A172 (cell line): ENCODE measurements around the gene MGA. TPM values are rescaled to one million over a fixed set of nuclear protein-coding genes. Genes with fewer than 3 reads are reported as not detected.

Experiments
- DNase-seq: peaks from one replicate; pipeline ENCODE4 v3.0.0-alpha.2; 2015; ENCODE audit warnings: low spot score
- total RNA-seq: library from RNA; depleted of rRNA; stranded (reverse); fragments of >200 nt; shearing (Covaris generic); gene quantifications from 2 replicates; pipeline ENCODE4 v1.2.3, GENCODE V29; 2014

MGA gene
- total RNA-seq, 1 experiment from 2014 or later: 33.3 TPM

DNA sequence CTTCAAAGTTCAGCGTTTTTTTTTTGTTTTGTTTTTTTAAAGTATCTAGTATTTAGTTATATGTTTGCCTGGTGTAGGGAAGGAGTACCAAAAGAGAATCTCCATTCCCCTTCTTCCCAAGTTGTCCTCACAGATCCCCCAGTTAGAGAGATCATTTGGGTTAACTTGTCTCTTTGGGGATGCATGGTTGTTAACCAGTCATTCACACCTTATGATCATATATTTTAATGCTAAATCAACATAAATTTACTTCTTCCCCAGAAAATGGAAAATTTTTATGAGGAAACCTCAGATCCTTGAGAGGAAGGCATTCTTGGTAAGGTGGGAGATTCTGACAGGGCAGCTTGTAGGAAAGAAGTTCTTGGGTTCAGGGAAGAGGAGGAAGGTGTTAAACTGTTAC lies 1.5 kb upstream of the MGA start:
- DNase-seq: no peak

DNA sequence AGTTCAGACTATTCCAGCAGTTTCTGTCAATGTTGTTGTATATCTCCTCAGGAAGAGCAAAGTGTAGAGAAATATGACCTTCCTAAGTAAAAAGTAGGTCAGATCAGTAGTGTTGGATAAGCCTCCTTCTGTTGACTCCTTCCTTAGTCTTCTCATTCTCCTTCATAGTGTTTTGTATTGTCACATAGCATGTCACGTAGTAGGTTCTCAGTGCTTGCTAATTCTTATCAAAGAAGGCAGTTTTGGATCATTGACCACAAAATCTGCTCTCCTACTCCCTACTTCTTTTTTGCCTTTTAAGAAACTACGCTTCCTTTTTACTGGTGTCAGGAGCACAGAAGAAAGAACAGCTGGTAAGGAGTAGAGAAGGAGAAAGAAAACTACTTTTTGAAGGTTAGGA lies 1.0 kb upstream of the MGA start:
- DNase-seq: no peak

DNA sequence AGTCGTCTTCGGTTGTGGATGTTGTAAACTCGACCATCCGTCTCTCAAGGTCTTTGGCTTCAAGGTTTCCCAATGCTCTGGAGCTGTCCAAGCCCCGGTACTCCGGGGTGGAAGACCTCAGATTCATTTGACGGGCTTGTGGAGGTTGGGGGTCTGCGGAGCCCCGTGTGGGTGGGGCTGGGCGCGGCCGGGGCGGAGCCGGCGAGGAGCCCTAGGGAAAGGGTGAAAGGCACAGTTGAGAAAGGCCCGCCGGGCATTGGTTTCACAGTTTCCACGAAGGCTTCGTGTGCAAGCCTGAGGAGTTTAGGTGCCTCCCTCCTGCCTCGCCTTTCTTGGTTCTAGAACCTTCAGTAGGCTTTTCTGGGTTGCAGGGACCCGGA lies 360 bp upstream of the MGA start:
- DNase-seq: no peak

DNA sequence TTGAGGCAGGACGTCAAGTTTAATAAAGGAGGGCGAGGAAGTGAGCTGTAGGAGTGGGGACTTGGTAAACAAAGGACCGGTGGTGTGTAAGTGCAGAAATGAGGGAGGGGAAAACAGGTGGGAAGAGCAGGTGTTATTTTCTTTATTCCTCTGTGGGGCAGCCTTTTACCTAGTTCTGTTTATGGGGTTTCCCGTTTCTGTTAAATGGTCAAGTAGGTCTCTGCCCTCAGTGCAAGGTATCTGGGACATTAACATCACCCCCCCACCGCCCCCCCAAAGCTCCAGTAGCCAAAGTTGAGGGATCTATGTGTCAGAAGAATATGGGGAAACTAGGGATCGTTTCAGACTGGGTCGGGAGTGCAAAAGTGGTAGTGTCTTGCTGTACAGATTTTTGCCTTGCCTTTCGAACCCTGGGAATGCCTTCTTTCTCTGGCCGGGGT lies 893 bp downstream of the MGA start:
- no peak for DNase-seq

DNA sequence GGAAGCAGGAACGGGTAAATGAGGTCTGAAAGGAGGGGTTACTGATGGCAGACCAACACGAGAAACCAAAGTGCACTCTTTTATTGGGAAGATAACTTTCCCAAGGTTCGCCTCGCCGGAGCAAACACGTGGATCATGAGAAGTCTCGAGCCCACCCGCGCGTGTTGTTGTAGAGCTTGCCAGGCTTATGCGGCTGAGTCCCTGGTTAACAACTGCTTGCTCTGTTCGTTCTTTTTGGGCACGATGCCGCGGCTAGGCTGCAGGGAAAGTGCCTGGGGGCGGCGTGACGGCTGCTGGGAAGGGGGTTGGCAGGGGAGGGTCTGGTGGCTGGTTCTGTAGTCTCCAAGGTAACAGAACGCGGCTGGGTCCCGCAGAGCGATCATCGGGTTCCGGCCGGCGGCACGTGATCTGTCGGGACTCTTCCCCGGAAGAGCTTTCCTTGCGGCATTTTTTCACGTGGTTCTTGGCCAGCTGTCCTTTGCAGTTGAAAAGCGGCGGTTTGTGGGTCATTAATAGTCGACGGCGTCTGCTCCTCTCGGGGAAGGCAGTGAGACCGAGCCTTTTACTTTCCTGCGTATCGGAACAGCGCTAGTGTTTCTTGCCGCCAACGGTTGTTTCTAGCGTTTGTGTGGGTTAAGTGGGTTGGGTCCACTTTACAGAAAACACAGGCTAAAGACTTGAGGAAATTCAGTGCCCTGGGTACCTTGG lies 1.5 kb downstream of the MGA start:
- DNase-seq: peak; percentile 72

DNA sequence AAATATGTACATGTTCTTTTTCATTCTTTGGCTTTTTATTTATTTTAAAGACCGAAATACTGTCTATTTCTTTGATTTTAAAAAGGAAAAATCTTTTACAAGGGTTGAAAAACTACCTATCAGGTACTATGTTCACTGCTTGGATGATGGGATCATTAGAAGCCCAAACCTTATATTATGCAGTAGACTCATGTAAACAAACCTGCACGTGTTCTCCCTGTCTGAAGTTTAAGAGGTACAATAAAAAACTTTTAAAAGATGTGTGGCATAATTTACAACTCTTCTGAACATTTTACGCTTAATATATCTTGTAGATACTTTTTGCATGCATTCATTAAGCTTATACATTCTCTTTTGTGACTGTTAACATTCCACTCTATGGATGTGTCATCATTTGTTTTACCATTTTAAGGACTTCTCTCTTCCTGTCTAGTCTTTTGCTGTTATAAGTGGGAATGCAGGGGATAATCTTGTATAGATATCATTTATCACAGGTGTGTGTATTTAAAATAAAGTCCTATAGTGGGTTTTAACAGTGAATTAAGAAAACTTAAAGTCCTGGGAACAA lies 6.2 kb downstream of the MGA start:
- peak; percentile 17 for DNase-seq

DNA sequence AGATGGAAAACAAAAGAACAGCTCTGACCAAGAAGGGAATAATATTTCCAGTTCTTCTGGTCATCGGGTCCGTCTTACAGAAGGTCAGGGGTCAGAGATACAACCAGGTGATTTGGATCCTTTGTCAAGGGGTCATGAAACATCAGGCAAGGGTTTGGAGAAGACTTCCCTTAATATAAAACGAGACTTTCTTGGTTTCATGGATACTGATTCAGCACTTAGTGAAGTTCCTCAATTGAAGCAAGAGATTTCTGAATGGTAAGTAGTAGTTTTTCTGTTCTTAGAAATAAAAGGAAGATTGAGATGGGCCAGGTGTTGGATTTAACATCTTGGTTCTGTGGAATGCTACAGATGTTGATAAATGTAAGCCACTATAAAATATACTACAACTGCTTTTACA lies 9.5 kb downstream of the MGA start:
- DNase-seq: no peak

DNA sequence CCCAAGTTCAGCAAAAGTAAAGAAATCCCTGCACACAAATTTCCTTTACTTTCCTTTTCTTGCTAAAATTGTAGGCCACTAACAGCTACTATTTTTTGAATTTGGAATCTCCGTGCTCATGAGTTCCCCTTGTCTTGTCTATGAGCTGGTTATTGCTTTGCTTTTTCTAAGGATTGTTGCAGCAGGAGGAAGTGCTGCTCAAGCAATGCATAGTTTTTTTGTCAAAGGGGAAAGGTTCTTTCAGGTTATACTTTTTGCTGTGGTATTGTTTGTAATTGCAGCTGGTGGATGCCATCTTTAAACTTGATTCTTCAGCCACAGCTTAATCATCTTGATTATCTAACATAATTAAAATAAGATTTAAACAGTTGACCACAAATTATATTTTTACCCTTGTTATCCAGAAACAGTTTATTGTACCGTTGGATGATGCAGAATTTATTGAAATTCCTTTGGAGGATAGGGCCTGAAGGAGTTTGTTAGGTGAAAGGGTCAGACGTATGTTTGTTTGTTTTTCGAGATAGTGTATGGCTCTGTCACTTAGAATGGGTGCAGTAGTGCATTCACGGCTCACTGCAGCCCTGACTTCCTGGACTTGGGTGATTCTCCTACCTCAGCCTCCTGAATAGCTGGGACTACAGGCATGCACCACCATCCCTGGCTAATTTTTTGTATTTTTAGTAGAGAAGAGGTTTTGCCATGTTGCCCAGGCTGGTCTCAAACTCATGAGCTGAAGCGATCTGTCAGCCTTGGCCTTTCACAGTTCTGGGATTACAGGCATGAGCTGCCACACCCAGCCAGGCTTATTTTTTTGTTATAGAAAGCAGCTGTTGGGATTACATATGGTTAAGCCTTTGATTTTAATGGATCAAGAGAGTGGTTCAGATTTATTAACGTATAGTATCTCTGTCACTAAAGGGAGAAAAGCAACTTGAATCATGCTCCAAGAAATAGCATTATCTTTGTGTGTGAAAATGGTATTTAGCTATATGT lies 11.7 kb downstream of the MGA start:
- DNase-seq: no peak

DNA sequence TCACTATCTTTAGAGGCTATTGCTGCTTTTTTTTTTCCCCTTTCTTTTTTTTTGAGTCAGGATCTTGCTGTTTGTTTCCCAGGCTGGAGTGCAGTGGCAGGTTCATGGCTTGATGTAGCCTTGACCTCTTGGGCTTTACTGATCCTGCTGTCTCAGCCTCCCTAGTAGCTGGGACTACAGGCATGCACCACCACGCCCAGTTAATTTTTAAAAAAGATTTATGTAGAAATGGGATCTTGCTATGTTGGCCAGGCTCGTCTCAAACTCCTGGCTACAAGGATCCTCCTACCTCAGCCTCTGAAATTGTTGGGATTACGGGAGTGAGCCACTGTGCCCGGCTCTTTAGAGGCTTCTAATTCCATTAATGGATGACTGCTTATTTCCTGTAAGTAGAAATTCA lies 15.1 kb downstream of the MGA start:
- no peak for DNase-seq

DNA sequence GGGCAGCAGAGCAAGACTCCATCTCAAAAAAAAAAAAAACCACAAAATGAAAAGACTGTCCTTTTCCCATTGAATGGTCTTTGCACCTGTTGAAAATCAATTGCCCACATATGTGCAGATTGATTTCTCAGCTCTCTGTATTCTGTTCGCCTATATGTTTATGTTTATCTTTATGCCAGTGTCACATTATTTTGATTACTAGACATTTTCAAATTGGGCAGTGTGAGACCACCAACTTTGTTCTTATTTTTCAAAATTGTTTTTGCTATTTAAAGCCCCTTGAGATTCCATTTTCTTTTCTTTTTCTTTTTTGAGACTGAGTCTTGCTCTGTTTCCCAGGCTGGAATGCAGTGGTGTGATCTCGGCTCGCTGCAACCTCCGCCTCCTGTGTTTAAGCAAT lies 18.5 kb downstream of the MGA start:
- DNase-seq: no peak

DNA sequence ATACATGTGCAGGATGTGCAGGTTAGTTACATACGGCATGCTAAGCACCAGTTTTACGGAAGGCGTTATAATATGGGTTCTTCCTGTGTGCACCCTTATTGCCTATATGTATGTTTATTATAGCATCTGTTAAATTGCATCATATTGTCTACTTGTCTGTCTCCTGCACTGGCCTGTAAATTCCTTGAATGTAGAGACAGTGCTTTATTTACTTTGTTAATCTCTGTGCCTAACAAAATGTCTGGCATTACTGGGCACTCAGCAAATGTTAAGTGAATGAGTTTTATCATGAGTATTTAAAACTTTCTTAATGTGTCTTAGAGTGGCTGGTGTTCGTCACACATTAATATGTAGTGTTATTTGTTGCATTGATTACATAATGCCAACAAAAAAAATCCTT lies 23.8 kb downstream of the MGA start:
- no peak for DNase-seq

DNA sequence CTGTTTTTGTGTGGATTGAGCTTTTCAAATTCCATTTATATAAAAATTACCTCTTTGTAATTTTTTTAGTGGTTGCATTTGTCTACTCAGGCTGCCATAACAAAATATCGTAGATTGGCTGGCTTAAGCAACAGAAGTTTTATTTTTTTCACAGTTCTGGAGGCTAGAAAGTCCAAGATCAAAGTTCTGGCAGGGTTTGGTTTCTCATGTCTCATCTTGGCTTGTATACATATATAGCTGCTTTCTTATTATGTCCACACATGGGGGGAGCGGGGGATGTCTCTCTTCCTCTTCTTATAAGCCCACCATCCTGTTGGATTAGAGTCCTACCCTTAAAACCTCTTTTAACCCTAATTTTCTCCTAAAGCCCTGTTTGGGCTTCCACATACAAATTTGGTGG lies 28.5 kb downstream of the MGA start:
- DNase-seq: no peak

DNA sequence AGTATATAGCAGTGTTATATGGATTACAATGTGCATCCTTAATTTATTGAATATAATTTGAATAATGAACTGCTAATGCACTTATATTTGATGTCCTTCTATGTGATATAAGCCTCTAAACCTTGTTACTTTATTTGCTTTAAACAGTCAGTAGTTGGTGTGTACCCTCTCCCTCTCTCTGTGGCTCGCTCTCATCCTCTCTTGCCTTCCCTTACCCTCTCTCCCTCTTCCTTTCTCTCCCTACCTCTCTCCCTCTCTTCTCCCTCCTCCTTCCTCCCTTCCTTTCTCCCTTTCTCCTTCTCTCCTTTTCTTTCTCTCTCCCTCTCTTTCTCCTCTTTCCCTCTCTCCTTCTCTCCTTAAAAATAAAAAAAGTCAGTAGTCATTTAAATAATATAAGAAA lies 28.9 kb downstream of the MGA start:
- no peak for DNase-seq

DNA sequence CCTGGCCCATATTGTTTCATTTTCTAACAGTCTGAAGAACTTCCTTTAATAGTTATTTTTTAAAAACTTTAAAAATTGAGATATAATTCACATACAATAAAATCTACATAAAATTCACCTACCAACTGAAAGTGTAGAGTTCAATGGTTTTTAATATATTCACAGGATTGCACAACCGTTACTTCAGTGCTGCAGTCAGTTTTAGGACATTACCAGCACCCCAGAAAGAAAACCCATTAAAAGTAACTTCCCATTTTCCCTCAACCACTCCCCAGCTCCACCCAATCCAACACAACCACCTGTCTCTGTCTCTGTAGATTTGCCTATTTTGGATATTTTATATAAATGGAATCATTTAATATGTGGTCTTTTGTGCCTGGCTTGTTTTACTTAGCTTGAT lies 29.6 kb downstream of the MGA start:
- DNase-seq: no peak

DNA sequence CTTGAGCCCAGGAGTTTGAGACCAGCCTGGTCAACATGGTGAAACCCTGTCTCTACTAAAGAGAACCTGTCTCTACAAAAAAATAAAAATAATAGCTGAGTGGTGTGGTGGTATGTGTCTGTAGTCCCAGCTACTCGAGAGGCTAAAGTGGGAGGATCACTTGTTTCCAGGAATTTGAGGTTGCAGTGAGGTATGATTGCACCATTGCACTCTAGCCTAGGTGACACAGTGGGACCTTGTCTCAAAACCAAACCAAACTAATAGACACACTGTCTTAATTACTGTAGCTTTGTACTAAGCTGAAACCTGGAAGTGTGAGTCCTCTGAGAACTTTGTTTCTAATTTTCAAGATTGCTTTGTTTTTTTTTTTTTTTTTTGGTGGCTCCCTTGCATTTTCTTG lies 30.4 kb downstream of the MGA start:
- no peak for DNase-seq

DNA sequence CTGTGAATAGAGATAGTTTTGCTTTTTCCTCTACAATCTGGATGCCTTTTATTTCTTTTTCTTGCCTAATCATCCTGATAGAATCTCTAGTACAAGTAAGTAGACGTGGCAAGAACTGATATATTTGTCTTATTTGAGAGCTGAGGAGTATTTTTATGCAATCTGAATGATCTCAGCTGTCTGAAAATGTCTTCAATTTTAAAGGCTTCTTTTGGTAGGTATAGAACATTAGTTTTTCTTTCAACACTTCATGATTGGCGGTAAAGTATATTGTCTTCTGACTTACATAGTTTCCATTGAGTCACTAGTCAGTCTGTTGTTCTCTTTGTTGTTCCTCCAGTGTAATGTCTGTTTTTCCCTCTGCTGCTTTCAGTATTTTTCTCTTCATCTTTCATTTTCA lies 31.3 kb downstream of the MGA start:
- DNase-seq: no peak

DNA sequence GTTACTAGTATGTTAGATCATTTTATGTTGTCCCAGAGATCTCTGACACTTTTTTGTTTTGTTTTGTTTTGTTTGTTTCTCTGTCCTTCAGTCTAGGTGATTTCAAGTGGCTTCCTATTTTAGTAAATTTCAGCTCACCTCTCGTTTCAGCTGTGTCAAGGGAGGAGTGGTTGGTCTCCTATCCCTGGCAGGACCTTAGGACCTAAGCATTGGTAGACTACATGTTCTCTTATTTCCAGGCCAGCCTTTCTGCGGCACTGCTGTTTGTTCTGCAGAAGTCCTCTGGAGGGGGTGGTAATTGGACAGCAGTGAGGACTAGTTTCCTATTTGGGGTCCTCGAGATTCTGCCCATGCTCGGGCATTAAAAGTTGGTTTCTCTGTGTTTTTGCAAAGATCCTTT lies 31.8 kb downstream of the MGA start:
- DNase-seq: no peak

DNA sequence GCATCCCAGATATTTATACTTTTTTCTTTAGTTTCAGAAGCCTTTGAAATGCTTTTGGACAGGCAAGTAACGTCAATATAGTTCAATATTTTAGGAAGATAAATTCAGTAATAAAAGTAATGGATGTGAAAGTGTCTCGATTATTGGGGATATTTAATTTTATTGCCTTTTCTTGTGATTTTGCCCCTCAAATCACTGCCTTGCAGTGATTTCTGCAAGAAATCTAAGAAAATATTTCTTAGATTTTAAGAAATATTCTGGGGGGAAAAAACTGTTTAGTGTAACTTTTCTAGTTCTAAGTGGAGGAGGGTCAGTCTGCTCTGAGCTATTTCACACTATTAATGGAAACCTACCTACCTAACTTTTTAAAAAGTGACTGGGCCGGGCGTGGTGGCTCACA lies 33.6 kb downstream of the MGA start:
- DNase-seq: no peak

DNA sequence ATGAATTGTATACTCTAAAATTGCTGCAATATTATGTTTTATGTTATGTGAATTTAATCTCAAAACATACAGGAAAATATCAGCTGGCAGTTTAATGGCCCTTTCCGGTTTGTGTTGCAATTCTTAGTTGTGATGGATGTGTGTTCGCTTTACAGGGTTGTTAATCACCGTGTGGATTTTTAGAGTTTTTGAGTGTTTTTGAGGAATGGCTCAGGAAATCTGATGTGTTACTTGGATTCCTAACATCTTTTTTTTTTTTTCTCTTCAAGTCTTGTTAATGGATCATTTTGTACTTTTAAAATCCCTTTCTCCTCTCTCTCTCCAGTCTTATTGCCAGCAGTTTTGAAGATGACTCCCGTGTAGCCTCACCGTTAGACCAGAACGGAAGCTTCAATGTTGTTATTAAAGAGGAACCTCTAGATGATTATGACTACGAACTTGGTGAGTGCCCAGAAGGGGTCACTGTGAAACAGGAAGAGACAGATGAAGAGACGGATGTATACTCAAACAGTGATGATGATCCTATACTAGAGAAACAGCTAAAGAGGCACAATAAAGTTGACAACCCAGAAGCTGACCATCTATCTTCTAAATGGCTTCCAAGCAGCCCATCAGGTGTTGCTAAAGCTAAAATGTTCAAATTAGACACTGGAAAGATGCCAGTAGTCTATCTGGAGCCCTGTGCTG lies 35.7 kb downstream of the MGA start:
- DNase-seq: peak; percentile 39

DNA sequence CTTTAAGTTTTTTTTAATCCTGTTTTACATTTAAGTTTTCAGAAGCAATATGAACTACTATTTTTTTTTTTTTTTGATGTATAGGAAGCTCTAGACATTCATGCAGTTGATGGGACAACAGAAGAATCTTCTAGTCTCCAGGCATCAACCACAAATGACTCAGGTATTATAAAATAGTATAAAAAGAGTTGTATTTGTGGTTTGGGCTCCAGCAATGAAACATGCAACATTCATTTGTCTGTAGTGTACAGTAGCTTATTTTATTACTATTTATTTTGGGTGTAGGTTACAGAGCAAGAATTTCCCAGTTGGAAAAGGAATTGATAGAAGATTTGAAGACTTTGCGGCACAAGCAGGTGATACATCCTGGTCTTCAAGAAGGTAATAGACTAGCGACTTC lies 38.6 kb downstream of the MGA start:
- peak; percentile 35 for DNase-seq

DNA sequence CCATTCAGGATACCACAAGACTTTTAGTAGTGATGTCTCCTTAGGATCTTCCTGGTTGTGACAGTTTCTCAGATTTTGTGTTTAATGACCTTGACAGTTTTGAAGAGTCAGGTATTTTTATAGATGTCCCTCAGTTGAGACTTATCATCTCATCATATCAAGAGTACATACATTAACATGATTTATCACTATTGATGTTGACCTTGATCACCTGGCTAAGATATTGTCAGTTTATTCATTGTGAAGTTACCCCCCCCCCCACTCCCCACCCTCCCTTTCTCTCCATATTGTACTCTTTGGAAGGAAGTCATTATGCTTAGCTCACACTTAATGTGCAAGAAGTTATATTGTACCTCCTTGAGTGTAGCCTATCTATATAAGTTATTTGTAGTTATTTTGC lies 42.9 kb downstream of the MGA start:
- no peak for DNase-seq

DNA sequence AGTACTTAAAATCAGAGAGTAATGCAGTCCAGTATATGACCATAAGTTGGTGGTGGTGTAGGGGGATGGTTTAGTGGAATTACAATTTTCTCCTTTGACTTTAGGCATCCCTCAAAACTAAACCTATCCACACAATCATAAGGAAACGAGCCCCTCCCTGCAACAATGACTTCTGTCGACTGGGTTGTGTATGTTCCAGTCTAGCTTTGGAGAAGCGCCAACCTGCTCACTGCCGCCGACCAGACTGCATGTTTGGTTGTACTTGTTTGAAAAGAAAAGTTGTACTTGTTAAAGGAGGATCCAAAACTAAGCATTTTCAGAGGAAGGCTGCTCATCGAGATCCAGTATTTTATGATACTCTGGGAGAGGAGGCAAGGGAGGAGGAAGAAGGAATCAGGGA lies 52.8 kb downstream of the MGA start:
- DNase-seq: no peak
